Left lung (tissue), 10 donors: Measurements from ENCODE around the gene APBA2. TPM values are rescaled to one million over a fixed set of nuclear protein-coding genes. Genes with fewer than 3 reads are reported as not detected.

Experiments used
- ATAC-seq: fragments of 200-7000 bp; cut with Tn5 transposase; one replicate; pipeline ENCODE4 v1.9.1; 2020; ENCODE audit warnings: moderate library complexity
- DNase-seq, 4 donors: peaks; one replicate each; pipeline ENCODE4 v3.0.0-alpha.2; 2013 to 2020
- H3K27ac ChIP-seq, 2 donors: fragments of 200-600 bp; sonication (generic) in 1 of 2; one replicate each; pipeline versions ENCODE4 v1.5.0 to v1.8.0; 2020 to 2021
- H3K27me3 ChIP-seq, 2 donors: fragments of 200-600 bp; sonication (generic) in 1 of 2; one replicate each; pipeline versions ENCODE4 v1.5.0 to v1.8.0; 2020 to 2021
- H3K36me3 ChIP-seq, 2 donors: fragments of 200-600 bp; sonication (generic) in 1 of 2; one replicate each; pipeline versions ENCODE4 v1.5.0 to v1.8.0; 2020 to 2021
- H3K4me1 ChIP-seq, 2 donors: fragments of 200-600 bp; one replicate each; pipeline ENCODE4 v1.8.0; 2021
- H3K4me3 ChIP-seq, 2 donors: fragments of 200-600 bp; sonication (generic) in 1 of 2; one replicate each; pipeline versions ENCODE4 v1.5.0 to v1.8.0; 2020 to 2021; ENCODE audit warnings: mild to moderate bottlenecking in 1 of 2
- H3K9me3 ChIP-seq, 2 donors: fragments of 200-600 bp; sonication (generic) in 1 of 2; one replicate each; pipeline versions ENCODE4 v1.5.0 to v1.8.0; 2020 to 2021
- intact Hi-C, 2 donors: fragments of 100-400 bp; cut with DNase I; formaldehyde crosslinking; loops; one replicate each; pipeline versions ENCODE4 v1.11.2 to v1.14.2; 2022
- polyA plus RNA-seq, 6 donors: library from polyadenylated mRNA; unstranded; fragments of 120-200 nt; gene quantifications; one replicate each; pipeline ENCODE4 v1.2.1, GENCODE V29; 2013; ENCODE audit not compliant: insufficient read length in 6 of 6
- total RNA-seq, 2 donors: library from RNA; stranded (reverse); fragmentation: NEBNext Ultra II Directional; extraction: Animal tissue kit (Norgen Biotek cat#: 25700); gene quantifications; one replicate each; pipeline ENCODE4 v1.2.1, GENCODE V29; 2021
- TF ChIP-seq, protein P1 (sequence below), 2 donors: fragments of 200-600 bp; sonication (generic) in 1 of 2; IDR thresholded peaks; one replicate each; pipeline versions ENCODE4 v1.5.0 to v1.8.0; 2021; ENCODE audit warnings: antibody characterized with exemption in 2 of 2
- donor health status: DM: no; HTN: yes; CAD: no.
- donor health status: DM: no; HTN: no; CAD: no.

Gene APBA2
- total and polyA plus RNA-seq, 8 donors, result 3.9 to 18.4 (median 11.1) TPM

DNA sequence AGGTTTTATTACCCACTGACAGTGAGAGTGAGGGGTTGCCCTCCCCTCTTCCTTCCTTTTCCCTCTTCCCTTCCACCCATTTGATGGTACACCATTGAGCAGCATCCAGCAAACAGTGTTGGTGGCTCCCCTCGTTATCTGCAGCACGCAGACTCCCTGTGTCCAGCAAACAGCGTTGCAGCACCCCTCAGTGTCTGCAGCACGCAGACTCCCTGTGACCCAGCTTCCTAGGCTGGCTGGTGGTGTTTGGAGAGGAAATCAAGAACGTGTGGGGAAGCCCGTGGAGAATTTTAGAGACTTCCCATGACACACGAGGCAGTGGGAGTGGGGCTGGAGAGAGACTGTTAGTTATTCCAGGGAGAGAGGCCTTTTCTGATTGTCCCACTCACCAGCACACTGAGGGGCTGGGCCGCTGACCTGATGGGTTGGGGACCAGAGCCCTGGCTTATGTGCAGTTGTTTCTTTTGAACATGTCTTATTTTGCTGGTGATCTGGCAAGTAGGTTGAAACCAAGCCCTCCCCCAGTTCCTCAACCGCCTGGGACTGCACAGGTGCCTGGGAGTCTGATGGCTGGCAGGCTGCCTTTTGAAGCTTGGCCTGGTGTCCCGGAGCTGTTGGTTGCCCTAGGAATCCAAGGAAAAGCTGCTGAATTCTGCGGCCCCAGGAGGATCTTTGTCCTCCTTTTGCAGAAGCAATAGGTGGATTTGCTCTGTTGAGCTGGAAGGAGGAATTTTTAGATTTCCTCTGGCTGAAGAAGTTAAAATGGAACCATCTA lies 19.0 kb downstream of the APBA2 start:
- H3K9me3 ChIP-seq, result no peaks in the 10 kb centered on the region
- H3K4me1 ChIP-seq, result no peaks in the 10 kb centered on the region
- TF ChIP-seq, protein P1, sequence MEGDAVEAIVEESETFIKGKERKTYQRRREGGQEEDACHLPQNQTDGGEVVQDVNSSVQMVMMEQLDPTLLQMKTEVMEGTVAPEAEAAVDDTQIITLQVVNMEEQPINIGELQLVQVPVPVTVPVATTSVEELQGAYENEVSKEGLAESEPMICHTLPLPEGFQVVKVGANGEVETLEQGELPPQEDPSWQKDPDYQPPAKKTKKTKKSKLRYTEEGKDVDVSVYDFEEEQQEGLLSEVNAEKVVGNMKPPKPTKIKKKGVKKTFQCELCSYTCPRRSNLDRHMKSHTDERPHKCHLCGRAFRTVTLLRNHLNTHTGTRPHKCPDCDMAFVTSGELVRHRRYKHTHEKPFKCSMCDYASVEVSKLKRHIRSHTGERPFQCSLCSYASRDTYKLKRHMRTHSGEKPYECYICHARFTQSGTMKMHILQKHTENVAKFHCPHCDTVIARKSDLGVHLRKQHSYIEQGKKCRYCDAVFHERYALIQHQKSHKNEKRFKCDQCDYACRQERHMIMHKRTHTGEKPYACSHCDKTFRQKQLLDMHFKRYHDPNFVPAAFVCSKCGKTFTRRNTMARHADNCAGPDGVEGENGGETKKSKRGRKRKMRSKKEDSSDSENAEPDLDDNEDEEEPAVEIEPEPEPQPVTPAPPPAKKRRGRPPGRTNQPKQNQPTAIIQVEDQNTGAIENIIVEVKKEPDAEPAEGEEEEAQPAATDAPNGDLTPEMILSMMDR (IDR thresholded peaks at IDR 0.05), result no peak
- H3K4me3 ChIP-seq, result no peak overlapping the region
- H3K27me3 ChIP-seq, result peaks cover 0 to 7% of the 10 kb centered on the region in 2 donors
- ATAC-seq (no peak), DNase-seq (peak in 1 of 4 donors; percentile 13)
- H3K27ac ChIP-seq, result no peak overlapping the region
- H3K36me3 ChIP-seq, result no peaks in the 10 kb centered on the region
- intact Hi-C loops, result no loop called here

DNA sequence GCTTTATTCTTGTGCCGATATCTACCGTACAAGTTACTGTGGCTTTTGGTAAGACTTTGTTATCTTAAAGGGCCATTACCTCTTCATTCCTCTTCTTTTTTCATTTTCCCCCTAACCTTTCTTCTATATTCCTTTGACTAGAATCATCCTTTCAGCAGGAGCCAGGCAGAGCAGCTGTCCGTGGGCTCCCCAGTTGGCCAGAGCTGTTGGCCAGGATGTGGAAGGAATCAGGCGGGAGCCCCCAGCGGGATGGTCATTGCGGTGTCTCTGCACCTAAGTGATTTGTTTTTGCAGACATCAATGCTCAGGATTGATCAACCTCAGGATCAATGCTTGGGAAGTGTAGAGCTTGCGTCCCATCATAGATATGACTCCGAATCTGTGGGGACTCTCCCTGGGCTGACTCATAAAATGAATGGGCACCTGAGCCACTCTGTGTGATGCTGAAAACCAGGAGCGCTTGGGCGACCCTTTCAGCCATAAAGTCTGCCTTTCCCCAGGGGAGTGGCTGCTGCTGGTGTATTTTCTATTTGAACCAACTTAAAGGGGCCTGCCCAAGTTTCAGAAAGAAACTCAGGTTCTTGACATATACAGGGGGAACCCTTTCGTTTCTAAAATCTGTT lies 21.7 kb downstream of the APBA2 start:
- H3K36me3 ChIP-seq, result no peaks in the 10 kb centered on the region
- ATAC-seq, result no peak
- H3K4me1 ChIP-seq, result no peaks in the 10 kb centered on the region
- intact Hi-C loops, result no loop called here
- TF ChIP-seq, protein P1 (IDR thresholded peaks at IDR 0.05), result no peak
- peaks cover 0 to 7% of the 10 kb centered on the region in 2 donors for H3K27me3 ChIP-seq
- no peak overlapping the region for H3K4me3 ChIP-seq
- no peaks in the 10 kb centered on the region for H3K9me3 ChIP-seq
- no peak overlapping the region for H3K27ac ChIP-seq
- DNase-seq, result peak in 1 of 4 donors; percentile 11

DNA sequence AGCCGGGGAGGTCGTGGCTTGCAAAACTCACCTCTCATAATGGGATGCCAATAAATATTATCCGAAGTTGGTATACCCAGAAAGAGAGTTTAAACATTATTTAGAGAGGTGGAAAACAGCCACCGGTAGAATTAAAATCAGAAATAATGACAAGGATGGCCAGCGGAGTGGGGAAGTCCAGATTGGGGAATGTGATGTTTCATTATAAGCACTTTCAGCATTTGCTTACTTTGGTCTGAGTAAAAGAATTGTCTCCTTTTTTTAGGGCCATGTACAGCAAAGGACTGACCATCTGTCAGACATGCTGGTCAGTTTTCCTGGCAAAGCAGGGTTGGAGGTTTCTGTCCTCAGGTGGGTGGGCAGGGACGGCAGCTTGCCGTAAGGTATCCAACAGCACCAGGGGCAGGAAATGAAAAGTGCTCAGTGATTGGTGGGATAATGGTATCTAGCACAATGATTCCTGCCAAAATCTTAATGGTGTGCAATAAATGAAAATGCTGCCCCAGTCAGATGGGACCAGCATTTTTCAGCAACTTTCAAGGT lies 24.3 kb downstream of the APBA2 start:
- TF ChIP-seq, protein P1 (IDR thresholded peaks at IDR 0.05), result no peak
- peak in 1 of 4 donors; percentile 7 for DNase-seq
- Histone ChIP-seq H3K36me3 (no peaks in the 10 kb centered on the region), H3K27me3 (peaks cover 0 to 1% of the 10 kb centered on the region in 2 donors), H3K4me3 (no peak overlapping the region), H3K27ac (no peak overlapping the region), H3K4me1 (no peaks in the 10 kb centered on the region), H3K9me3 (no peaks in the 10 kb centered on the region)
- ATAC-seq, result no peak
- intact Hi-C loops, result no loop called here

DNA sequence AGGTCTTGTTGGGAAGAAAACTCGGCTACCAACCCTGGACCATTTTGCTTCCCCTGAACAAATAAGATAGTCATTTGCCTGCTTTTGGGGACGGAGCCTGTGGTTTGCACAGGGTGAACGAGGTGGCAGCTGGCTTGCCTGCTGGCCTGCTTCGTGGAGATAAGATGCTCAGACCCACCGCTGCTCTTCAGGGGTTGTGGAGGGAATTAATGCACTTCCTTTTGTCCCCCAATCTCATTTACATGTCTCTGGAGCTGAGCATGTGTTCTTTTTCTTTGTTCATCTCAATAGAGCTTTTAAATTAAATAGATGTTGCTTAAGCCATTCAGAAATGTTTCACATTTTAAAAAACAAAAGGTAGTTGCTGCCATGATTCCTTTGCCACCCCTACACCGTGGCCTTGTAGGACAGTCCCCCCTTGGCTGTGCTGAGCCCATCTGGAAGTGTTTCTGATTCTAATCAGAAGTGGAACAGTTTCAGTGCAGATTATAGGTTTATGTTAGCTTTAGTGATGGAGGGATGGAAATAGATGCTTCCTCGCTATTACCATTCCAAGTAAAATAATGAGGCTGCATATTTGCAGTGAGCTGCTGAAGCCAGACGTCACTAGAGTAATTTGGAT lies 25.6 kb downstream of the APBA2 start:
- no peaks in the 10 kb centered on the region for H3K4me1 ChIP-seq
- H3K27ac ChIP-seq, result no peak overlapping the region
- no peak overlapping the region for H3K4me3 ChIP-seq
- no peaks in the 10 kb centered on the region for H3K36me3 ChIP-seq
- ATAC-seq (no peak), DNase-seq (peak in 1 of 4 donors; percentile 6)
- peaks cover 0 to 5% of the 10 kb centered on the region in 2 donors for H3K27me3 ChIP-seq
- TF ChIP-seq, protein P1 (IDR thresholded peaks at IDR 0.05), result no peak
- intact Hi-C loops, result no loop called here
- no peaks in the 10 kb centered on the region for H3K9me3 ChIP-seq

DNA sequence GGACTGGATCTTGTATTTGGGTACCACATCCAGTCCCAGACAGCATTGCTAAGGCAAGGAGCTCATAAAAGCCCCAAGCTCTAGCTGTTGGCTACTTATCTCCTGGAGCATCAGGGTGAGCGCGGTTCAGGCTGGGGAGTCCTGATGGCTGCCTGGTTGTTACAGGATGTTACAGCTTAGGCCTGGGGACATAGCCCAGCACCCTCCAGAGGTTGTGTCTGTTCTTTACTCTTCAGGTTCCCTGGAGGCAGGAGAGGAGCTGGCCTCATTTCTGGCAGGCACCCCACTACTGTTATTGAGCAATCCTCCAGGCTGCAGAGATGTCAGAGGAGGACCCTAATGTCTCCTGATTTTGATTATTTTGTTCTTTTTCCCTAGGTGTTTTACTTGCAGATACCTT lies 26.6 kb downstream of the APBA2 start:
- Histone ChIP-seq H3K4me1 (no peaks in the 10 kb centered on the region), H3K36me3 (no peaks in the 10 kb centered on the region), H3K27me3 (peaks cover 0 to 6% of the 10 kb centered on the region in 2 donors), H3K27ac (no peak overlapping the region), H3K4me3 (no peak overlapping the region), H3K9me3 (no peaks in the 10 kb centered on the region)
- TF ChIP-seq, protein P1 (IDR thresholded peaks at IDR 0.05), result no peak
- intact Hi-C loops, result no loop called here
- DNase-seq (peak in 1 of 4 donors; percentile 14), ATAC-seq (no peak)
